GM21447 (cell line): ENCODE data around the gene SART1.
"Not testable (repeated sequence)": the region's sequence is repeated elsewhere in the genome, so short reads cannot be mapped to it uniquely, and the experiment has no call there.

Source experiments
- ATAC-seq: cut with Tn5 transposase; IDR thresholded peaks from one replicate; pipeline ENCODE4 v1.9.1; 2021; ENCODE audit not compliant: unreplicated experiment

Gene SART1

DNA sequence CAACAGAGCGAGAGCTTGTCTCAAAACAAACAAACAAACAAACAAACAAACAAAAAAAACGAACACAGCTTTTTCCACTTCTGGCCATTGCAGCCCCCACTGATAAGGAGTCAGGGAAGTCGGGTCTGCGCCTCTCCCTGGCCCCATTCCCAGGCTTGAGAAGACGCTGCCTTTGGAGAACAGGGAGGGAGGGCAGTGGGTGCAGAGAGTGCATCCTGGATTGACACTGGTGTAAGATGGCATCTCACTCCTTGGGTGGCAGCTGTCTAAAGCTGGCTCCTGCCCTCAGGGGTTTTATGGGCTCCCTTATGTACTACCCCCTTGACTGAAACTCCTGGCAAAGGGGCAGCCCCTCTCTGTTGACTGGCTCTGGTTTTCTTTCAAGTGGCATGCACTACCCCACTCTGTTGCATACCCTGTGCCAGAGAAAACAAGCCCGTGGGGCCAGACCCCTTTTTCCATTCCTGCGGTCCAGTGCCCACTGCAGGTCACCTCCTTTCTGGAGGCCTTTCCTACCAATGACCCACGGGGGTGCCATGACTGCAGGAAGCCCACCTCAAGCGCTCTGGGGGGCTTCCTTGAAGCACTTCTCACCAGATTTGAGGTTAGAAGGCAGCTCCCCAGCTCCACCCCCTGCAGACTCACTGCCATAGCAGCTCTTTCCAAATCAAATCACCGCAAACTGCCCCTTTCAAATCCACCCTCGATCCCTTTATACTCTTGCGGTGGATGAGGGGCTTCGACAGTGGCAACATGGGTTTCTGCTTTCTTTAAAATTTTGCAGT is 29.6 kb upstream of the SART1 start:
- ATAC-seq, result no peak

DNA sequence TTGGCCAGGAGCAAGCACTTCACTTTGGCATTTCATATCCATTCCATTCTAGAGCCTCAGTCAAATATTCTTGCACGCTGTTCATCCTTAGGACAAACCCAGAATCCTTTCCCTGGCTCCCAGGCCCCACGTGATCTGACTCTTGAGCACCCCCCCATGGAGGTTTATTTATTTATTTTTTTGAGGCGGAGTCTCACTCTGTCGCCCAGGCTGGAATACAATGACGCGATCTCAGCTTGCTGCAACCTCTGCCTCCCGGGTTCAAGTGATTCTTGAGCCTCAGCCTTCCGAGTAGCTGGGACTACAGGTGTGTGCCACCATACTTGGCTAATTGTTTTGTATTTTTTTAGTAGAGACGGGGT is 29.0 kb upstream of the SART1 start:
- ATAC-seq, result no peak

DNA sequence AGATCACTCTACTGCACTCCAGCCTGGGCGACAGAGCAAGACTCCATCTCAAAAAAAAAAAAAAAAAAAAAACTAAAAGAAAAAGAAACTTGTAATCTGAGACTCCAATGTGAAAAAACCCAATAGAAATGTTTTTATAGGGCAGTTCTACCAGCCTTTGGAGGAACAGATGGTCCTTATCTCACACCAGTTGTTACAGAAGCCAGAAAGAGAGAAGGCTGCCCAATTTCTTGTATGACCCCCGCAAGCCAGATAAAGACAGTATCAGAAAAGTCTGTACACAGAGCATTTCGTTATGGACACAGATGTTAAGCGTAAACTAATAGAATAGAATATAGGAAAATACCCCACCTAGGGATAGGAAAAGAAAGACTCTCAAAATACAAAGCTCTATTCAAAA is 27.5 kb upstream of the SART1 start:
- ATAC-seq, result no peak

DNA sequence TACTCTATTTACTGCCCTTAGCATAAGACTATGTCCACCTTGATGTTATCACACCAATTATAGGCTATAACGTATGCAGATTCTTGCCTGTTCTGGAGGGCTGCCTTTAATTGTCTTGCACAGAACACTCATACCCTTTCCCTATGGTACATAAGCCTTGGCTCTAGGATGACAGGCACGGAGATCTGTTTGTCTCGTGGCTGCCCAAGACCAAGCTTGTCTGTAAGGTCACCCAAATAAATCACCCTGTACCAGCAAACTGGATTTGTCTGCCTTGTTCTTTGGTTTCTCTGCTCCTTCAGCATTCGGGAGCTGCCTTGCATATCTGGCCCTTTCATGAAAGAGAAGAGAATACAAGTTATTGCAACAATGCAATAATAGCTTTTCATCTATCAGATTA is 23.8 kb upstream of the SART1 start:
- ATAC-seq, result no peak

DNA sequence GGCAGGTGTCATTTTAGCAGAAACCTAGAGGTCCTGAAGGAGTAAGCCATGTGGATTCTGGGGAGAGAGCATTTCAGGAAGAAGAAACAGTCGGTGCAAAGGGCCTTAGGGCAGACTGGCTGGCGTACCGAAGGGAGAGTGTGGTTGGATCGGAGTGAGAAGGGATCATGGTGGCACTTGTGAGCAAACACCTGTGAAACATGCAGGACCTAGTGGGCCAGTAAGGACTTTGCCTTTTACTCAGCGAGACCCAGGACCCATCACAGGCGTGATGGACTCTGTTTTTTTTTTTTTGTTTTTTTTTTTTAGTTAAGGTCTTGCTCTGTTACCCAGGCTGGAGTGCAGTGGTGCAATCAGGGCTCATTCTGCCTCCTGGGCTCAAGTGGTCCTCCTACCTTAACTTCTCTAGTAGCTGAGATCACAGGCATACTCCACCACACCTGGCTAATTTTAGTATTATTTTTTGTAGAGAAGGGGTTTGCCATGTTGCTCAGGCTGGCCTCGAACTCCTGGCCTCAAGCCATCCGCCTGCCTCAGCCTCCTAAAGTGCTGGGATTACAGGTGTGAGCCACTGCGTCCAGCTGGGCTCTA is 19.7 kb upstream of the SART1 start:
- no peak for ATAC-seq

DNA sequence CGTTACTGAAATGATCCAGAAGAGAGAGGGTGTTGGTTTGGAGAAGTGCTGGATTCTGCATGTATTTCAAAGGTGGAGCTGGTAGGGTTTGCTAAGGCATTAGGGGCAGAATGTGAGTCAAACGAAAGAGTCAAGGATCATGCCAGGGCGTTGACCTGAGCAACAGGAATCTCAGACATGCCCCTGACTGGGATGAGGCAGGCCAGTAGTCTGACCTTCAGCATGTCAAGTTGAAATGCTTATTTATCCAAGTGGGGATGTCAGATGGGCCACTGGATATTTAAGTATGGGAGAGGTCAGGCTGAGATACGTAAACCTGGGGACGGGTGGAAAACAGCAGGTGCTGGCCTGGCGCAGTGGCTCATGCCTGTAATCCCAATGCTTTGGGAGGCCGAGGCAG is 19.0 kb upstream of the SART1 start:
- no peak for ATAC-seq

DNA sequence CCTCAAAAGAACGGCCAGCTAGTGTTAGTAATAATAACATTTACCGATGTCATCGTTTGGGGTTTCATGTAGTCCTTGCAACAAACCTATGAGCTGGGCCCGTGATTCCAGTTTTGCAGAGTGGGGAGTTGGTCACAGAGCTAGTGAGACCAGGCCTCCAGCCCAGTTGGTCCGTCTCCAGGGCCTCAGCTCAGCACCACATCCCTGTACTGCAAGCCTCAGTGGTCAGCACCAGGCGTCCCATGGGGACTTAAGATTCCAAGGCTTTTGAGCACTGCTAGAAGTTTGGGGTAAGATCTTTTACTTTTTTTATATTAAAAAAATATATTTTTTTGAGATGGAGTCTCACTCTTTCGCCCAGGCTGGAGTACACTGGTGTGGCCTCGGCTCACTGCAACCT is 17.3 kb upstream of the SART1 start:
- no peak for ATAC-seq

DNA sequence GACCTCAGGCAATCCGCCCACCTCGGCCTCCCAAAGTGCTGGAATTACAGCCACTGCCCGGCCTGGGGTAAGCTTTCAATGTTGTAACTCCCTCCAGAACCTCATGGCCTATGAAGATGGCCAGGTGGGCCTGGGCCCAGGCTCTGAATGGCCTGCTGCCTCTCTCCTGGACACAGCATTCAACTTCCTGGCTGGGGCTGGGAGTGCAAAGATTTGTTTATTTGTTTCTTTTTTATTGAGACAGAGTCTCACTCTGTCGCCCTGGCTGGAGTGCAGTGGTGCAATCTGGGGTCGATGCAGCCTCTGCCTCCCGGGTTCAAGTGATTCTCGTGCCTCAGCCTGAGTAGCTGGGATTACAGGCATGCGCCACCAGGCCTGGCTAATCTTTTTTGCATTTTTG is 16.8 kb upstream of the SART1 start:
- no peak for ATAC-seq

DNA sequence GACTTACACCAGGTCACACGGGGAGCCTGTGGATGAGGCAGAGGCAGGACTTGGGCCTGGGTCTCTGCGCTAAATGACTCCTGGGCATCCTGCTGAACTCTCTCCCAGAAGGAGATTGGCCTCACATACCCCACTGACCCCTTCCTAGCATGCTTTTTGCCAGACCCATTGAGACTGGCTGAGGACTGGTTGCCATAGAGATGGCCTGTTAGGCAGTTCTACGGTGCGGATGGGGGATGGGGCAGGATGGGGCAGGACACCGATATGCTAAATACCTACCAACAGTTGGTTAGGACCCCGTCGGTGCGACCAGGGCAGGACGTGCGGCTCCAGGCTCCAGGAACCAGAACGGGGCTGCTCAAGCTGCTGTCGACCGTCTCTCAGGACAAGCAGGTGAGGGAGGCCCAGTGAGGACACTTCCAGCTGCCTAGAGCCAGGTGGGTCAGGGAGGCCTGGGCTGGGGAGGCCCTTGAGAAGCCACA is 16.1 kb upstream of the SART1 start, which contains the start of gene TSGA10IP:
TSGA10IP (plus strand) TSS at position 51 of the 482 bp plus-strand sequence; CDS start at position 247, 196 bp downstream.
- ATAC-seq, result no peak

DNA sequence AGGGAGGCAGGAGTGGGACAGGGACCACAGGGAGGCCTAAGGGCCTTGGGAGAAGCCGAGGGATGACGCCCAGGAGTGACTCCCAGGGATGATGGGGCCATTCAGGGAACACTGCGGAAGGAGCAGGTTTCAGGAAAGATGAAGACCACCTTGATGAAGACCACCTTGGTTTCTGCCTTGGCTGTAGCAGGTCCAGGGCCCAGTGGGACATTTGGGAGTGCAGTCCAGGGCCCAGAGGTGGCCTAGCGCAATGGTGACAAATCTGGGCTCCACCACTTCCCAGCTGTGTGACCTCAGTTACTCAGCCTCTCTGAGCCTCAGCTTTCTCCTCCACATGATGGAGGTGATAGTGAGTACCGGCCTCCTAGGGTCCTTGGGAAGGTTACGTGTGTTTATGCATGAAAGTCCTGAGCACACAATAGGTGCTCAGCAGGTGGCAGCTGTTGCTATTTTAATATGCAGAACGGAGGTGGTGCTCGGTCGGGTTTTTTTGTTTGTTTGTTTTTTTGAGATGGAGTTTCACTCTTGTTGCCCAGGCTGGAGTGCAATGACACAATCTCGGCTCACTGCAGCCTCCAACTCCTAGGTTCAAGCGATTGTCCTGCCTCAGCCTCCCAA is 15.5 kb upstream of the SART1 start:
- ATAC-seq, result no peak

DNA sequence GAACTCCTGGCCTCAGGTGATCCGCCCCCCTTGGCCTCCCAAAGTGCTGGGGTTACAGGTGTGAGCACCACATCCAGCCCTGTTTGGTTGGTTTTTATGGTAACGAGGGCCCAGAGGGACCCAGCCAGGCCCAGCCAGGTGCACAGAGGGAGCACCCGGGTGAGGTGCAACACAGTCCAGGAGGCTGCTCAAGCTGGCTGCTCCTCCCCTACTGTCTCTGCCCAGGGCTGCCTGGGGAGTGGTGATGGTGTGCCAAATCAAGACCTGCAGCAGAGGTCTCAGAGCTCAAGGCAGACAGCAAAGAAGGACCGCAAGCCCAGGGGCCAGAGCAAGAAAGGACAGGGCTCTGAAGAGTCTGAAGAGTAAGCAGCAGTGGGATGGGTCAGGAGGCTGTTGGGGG is 14.9 kb upstream of the SART1 start:
- ATAC-seq, result no peak

DNA sequence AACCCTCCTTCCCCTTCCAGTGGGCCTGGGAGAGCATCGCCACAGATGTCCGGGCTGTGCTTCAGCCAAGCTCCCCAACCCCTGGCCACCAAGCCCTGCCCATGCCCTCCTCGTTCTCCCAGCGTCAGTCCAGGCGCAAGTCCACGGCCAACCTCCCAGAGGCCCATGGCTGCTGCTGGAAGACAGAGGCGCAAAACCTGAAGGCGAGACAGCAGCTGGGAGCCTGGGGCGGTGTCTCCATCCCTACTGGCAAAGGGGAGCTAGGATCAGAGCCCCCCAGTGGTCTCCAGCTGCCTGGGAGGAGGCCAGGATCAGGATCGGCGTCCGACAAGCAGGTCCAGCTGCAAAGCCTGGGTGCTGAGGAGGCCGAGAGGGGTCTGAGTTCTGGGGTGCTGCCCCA is 14.4 kb upstream of the SART1 start:
- no peak for ATAC-seq

DNA sequence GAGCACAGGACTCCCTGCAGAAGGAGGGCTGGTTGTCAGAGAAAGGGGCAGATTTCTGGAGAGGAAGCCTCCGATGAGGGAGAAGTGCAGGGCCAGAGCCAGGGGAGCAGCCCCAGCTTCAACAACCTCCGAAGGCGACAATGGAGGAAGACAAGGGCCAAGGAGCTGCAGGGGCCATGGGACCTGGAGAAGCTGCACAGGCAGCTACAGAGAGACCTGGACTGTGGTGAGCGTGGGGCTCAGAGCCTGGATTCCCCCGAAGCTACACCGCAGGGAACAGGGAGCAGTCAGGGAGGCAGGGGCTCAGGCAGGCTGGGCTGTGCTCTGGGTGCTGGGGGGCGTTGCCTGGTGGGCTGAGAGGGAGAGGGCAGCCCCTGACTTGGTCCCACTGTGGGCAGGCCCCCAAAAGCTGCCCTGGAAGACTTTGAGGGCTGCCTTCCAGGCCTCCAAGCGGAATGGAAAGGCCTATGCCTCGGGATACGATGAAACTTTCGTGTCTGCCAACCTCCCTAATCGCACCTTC is 13.9 kb upstream of the SART1 start:
- ATAC-seq, result no peak

DNA sequence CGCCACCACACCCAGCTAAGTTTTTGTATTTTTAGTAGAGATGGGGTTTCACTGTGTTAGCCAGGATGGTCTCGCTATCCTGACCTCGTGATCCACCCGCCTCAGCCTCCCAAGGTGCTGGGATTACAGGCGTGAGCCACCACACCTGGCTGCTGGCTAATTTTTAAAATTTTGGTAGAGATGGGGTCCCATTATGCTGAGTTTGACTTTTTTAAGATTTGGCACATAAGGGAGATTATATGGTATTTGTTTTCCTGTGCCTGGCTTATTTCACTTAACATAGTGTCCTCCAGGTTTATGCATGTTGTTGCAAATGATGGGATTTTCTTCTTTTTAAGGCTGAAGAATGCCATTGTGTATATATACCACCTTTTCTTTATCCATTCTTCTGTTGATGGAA is 10.8 kb upstream of the SART1 start:
- not testable (repeated sequence) for ATAC-seq

DNA sequence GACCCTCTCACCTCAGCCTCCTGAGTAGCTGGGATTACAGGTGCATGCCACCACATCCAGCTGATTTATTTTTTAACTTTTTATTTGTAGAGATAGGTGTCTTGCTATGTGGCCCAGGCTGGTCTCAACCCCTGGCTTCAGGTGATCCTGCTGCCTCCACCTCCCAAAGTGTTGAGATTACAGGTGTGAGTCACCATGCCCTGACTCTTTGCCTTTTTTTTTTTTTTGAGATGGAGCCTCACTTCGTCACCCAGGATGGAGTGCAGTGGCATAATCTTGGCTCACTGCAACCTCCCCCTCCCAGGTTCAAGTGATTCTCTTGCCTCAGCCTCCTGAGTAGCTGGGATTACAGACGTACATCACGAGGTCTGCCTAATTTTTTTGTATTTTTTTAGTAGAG is 9.9 kb upstream of the SART1 start:
- not testable (repeated sequence) for ATAC-seq

DNA sequence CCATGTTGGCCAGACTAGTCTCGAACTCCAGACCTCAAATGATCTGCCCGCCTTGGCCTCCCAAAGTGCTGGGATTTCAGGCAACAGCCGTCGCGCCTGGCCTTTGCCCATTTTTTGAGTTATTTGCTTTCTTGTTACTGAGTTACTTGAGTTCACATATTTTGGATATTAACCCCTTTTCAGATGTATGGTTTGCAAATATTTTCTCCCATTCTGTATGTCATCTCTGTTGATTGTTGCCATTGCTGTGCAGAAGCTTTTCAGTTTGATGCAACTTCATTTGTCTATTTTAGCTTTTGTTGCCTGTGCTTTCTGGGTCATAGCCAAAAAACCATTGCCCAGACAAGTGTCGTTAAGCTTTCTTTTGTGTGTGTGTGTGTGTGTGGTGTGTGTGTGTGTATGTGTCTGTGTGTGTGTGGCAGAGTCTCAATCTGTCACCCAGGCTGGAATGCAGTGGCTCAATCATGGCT is 9.4 kb upstream of the SART1 start:
- ATAC-seq, result no peak

DNA sequence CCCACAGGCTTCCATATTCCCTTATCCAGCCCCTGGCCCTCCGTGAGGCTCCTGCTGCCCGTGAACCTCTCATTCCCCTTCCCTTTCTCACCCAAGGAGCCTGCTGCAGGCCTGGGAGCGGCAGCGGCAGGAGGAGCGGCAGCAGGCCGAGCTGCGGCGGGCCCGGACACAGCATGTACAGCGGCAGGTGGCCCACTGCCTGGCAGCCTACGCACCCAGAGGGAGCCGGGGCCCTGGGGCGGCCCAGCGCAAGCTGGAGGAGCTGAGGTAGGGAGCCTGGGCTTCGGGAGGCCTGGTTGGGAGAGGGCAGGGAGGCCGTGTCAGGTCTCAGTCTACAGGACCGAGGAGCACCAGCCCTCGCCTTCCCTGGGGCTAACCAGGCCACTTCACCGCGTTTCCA is 8.1 kb upstream of the SART1 start:
- ATAC-seq, result no peak

DNA sequence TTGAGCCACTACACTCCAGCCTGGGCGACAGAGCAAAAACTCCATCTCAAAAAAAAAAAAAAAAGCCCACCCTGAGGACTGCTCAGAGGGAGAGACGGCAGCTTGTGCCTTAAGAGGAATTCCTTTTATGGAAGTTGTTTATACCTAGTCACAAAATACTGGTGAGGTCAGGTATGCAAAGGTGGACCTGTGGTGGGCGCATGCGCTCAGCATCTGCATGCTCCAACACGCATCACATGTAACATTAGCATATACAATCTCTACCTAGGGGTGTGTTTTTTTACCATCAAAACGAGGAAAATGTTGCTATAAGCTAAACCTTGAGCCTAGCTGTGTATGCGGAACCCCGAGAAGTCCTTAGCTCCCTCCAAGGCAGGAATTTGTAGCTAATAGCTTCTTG is 6.8 kb upstream of the SART1 start:
- ATAC-seq, result no peak

DNA sequence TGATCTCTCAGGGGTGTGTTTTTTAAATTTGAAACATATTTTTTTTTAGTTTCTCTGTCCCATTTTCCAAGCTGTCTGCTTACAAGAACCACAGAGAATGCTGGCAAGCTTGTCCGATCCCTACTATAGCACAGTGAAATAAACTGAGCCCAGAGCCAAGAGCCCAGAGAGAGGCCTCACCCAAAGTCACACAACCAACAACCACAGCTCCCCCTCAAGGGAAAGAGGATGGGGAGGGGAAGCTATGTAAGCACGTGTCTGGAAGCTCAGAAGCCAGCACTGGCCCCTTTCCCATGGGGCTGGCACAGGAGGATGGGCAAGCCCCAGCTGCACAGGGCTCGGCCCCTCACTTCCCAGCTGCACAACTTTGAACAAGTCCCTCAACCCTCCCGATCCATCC is 3.2 kb upstream of the SART1 start:
- ATAC-seq, result no peak

DNA sequence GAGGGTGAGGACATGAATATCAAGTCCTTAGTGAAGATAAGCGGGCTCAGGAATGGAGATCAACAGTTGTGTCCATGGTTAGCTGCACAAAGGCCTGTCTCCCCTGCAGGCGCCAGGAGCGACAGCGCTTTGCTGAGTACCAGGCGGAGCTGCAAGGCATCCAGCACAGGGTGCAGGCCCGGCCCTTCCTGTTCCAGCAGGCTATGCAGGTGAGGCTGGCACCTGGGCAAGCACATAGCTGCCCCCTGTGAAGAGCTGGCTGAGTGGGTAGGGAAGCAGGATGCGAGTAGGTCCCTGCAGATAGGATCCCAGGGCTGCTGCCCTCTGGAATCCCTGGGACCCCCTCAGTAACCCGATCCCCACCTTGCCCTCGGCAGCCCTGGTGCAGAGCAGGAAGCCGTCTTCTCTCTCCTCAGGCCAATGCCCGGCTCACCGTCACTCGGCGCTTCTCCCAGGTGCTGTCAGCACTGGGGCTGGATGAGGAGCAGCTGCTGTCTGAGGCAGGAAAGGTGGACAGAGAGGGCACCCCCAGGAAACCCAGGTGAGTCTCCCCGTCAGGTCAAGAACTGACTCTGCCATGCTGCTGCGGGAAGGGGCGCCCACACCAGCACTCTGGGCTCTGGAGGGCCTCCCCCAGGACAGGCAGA is 2.6 kb upstream of the SART1 start:
- ATAC-seq, result no peak

DNA sequence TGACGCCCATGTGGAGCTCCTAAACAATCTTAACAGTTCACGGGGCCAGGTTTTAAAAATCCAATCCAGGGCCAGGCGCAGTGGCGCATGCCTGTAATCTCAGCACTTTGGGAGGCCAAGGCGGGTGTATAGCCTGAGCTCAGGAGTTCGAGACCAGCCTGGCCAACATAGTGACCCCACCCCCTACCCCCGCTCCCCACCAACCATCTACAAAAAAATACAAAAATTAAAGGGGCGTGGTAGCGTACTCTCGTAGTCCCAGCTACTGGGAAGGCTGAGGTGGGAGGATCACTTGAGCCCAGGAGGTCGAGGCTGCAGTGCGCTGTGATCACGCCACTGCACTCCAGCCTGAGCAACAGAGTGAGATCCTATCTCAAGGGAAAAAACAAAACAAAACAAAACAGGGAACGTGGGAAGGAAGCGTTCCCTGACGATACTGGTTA is 689 bp upstream of the SART1 start:
- ATAC-seq, result no peak
